ENCODE measurements around the gene TIMP2. TPM values are rescaled to one million over a fixed set of nuclear protein-coding genes. Genes with fewer than 3 reads are reported as not detected.

The TIMP2 gene
- total and polyA plus RNA-seq, 2 of the 8 experiments (the other 6 are each of a cell fraction or from before 2014, with no cell fraction given) = 18.2 to 43.3 TPM

- no peaks in the 10 kb centered on the region for H3K27me3 ChIP-seq (replicated peaks in 1 of 4; ENCODE audit: control insufficient read depth in 3 of 4, extremely low read depth in 1 of 4, insufficient read depth in 3 of 4, low read length in 3 of 4)
- no peaks in the 10 kb centered on the region for H3K36me3 ChIP-seq (ENCODE audit: control insufficient read depth in 2 of 4, insufficient read depth in 4 of 4, low read length in 3 of 4)
- no peak overlapping the region for H3K4me2 ChIP-seq (ENCODE audit: insufficient read depth in 1 of 2, low read depth in 2 of 2, low read length in 2 of 2)
- no peaks in the 10 kb centered on the region; the same call in 1 of the 2 replicates for H3K23me2 ChIP-seq (ENCODE audit: low read depth, low read length)
- H2BK20ac ChIP-seq (ENCODE audit: low read length) = no peak overlapping the region
- no peak overlapping the region for H3K18ac ChIP-seq (ENCODE audit: extremely low read depth, low read length)
- H4K8ac ChIP-seq (ENCODE audit: extremely low read depth, insufficient read depth, low read length) = no peak overlapping the region
- no peak overlapping the region for H3K14ac ChIP-seq (ENCODE audit: insufficient read length)
- no peaks in the 10 kb centered on the region for H3K79me2 ChIP-seq (ENCODE audit: control insufficient read depth in 1 of 2, insufficient read depth in 2 of 2, low read length in 2 of 2)
- H4K20me1 ChIP-seq (replicated peaks in 1 of 2; ENCODE audit: control insufficient read depth in 1 of 2, insufficient read depth in 2 of 2, low read length in 2 of 2) = no peaks in the 10 kb centered on the region
- H4K91ac ChIP-seq (replicated peaks; ENCODE audit: insufficient read length, low read length) = no peak overlapping the region
- 85% methylated on average over 3 of the region's 3 CpGs; no CpG with 5 or more reads in 1 of the 2 experiments for WGBS, 2 experiments (ENCODE audit: extremely low coverage in 1 of 2, insufficient coverage in 1 of 2, insufficient read length in 1 of 2, insufficient replicate concordance in 2 of 2, low coverage in 1 of 2, low lambda C conversion rate in 2 of 2, missing lambda C conversion rate in 1 of 2)
- no peak overlapping the region for H3K9ac ChIP-seq (replicated peaks in 1 of 4; ENCODE audit: extremely low read depth in 1 of 4, low read depth in 3 of 4, low read length in 3 of 4)
- H2BK12ac ChIP-seq (ENCODE audit: low read depth, low read length) = no peak overlapping the region
- H4K5ac ChIP-seq (ENCODE audit: insufficient read length, low read depth, low read length) = no peak overlapping the region
- ChIA-PET CTCF (ENCODE audit: partially characterized antibody) (interaction anchor here (0.6 to 0.9 kb wide), 2 partner anchors 19 to 29 kb away, joined by 3 to 5 read pairs; no protein-coding TSS in a partner anchor), POLR2A (ENCODE audit: partially characterized antibody) (no interaction called here)
- no peak overlapping the region for H3K4me3 ChIP-seq (ENCODE audit: extremely low read depth in 1 of 4, insufficient read depth in 2 of 4, low read depth in 3 of 4, low read length in 4 of 4)
- no peak overlapping the region for H3K4ac ChIP-seq (replicated peaks; ENCODE audit: insufficient read length, low read depth, low read length)
- no peak for FAIRE-seq
- H2BK120ac ChIP-seq (replicated peaks; ENCODE audit: low read depth, low read length) = no peak overlapping the region
- H3K4me1 ChIP-seq (replicated peaks in 1 of 4; ENCODE audit: control insufficient read depth in 3 of 4, insufficient read depth in 4 of 4, low read length in 3 of 4) = no peaks in the 10 kb centered on the region; a peak in 1 of 7 replicates
- H3K79me1 ChIP-seq (ENCODE audit: low read depth, low read length) = no peaks in the 10 kb centered on the region
- no peak overlapping the region for H2AFZ ChIP-seq (ENCODE audit: low read length)
- no peaks in the 10 kb centered on the region for H3K9me3 ChIP-seq (ENCODE audit: insufficient read depth in 2 of 2, low read depth in 1 of 2, low read length in 1 of 2)
- no peak overlapping the region for H3K27ac ChIP-seq (ENCODE audit: low read depth, low read length)
- DNase-seq (ENCODE audit: low read depth in 1 of 2, low spot score in 2 of 2) = no peak
- no peak overlapping the region for H3K56ac ChIP-seq (replicated peaks; ENCODE audit: insufficient read length, low read depth, low read length)
- no peak overlapping the region for H3K23ac ChIP-seq (ENCODE audit: insufficient read length)
- no peak overlapping the region for H2AK5ac ChIP-seq (ENCODE audit: low read depth, low read length)
- H2BK5ac ChIP-seq (ENCODE audit: low read depth, low read length) = no peak overlapping the region
- H2BK15ac ChIP-seq (ENCODE audit: low read length) = no peak overlapping the region
- TF ChIP-seq CREB1 (IDR thresholded peaks at IDR 0.05) (no peak), EZH2 (IDR thresholded peaks at IDR 0.05; ENCODE audit: low read depth, low read length, severe bottlenecking) (no peak), ZNF274 (IDR thresholded peaks at IDR 0.05; ENCODE audit: borderline replicate concordance, extremely low read depth, low read length) (no peak), RAD21 (IDR thresholded peaks at IDR 0.05 in 1 of 2, conservative IDR thresholded peaks at IDR 0.05 in 1 of 2; ENCODE audit: low read depth in 2 of 2, low read length in 2 of 2) (no peak), CHD1 (IDR thresholded peaks at IDR 0.05; ENCODE audit: low read depth, low read length) (no peak), BRCA1 (IDR thresholded peaks at IDR 0.05; ENCODE audit: low read depth, low read length) (no peak), NANOG (IDR thresholded peaks at IDR 0.05; ENCODE audit: insufficient read depth, low read depth, low read length, poor library complexity, severe bottlenecking) (no peak), ASH2L (IDR thresholded peaks at IDR 0.05; ENCODE audit: low read length) (no peak), SRF (IDR thresholded peaks at IDR 0.05; ENCODE audit: low read depth, low read length) (no peak), SIN3A (conservative IDR thresholded peaks at IDR 0.05 in 1 of 2, IDR thresholded peaks at IDR 0.05 in 1 of 2; ENCODE audit: low read depth in 1 of 2, low read length in 2 of 2) (no peak), TAF1 (IDR thresholded peaks at IDR 0.05; ENCODE audit: low read depth, low read length) (no peak), TCF12 (IDR thresholded peaks at IDR 0.05; ENCODE audit: low read depth, low read length) (no peak)
- TF ChIP-seq, protein P1, sequence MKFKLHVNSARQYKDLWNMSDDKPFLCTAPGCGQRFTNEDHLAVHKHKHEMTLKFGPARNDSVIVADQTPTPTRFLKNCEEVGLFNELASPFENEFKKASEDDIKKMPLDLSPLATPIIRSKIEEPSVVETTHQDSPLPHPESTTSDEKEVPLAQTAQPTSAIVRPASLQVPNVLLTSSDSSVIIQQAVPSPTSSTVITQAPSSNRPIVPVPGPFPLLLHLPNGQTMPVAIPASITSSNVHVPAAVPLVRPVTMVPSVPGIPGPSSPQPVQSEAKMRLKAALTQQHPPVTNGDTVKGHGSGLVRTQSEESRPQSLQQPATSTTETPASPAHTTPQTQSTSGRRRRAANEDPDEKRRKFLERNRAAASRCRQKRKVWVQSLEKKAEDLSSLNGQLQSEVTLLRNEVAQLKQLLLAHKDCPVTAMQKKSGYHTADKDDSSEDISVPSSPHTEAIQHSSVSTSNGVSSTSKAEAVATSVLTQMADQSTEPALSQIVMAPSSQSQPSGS (IDR thresholded peaks at IDR 0.05; ENCODE audit: low read length) = no peak
These were observed 78.1 kb downstream of the TIMP2 start for GRCh38 chr17:78847052-78847451.

Measured in H1 (cell line).